Astrocyte of the spinal cord (primary cell): Measurements from ENCODE around the gene IL18RAP.

ENCODE experiments used
- DNase-seq: peaks from one replicate; pipeline ENCODE4 v3.0.0; 2011; ENCODE audit warnings: low read depth, low spot score
- H3K4me3 ChIP-seq: 2 replicates; pipeline ENCODE4 v1.5.1; 2011; ENCODE audit warnings: low read depth, mild to moderate bottlenecking, low read length, moderate library complexity
- CTCF ChIP-seq: IDR thresholded peaks from 2 replicates; pipeline ENCODE4 v1.5.1; 2012; ENCODE audit warnings: low read depth, mild to moderate bottlenecking, low read length, inconsistent platforms
- in situ Hi-C: cut with HindIII; loops from 2 replicates; pipeline ENCODE4 v1.10.0; 2017; ENCODE audit warnings: low sequenced_read_pairs

Gene IL18RAP

DNA sequence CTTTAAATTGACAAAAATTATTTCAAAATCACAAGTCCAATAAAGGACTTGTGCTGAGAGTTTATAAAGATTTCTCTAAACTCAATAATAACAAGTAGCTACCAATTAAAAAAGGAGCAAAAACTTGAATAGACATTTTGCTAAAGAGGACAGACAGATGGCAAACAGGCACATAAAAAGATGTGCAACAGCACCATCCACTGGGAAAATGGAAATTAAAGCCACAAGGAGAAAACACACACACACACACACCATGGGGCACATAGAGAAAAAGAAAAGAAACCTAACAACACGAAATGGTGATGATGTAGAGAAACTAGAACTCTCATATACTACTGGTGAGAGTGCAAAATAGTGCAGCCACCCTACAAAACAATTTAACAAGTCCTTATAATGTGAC lies 37.5 kb downstream of the IL18RAP start:
- in situ Hi-C loops, result no loop called here
- H3K4me3 ChIP-seq, result no peak overlapping the region
- no peak for TF ChIP-seq CTCF
- no peak for DNase-seq

DNA sequence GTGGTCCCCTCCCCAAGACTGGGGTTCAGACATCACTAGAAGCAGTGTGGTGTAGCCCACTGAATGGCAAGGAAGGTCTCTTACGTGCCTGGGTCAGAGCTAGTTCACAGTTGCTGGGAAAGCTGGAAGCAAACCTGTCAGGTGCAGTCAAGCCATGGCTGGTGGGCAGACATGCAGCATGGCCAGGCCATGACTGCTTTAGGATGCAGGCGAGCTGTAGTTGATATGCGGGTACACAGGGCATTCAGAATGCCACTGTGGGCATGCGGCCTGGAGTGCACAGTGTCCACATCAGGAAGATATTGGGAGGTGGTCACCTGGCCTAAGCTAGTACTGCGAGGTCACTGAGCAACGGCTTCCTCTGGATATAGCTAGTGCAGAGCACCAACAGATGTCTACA lies 38.2 kb downstream of the IL18RAP start:
- no peak for DNase-seq
- no peak for TF ChIP-seq CTCF
- no peak overlapping the region for H3K4me3 ChIP-seq
- in situ Hi-C loops, result no loop called here

- DNase-seq, result no peak
- no peak overlapping the region for H3K4me3 ChIP-seq
- in situ Hi-C loops, result no loop called here
- no peak for TF ChIP-seq CTCF
Measured at GRCh38 chr2:102463160-102463559, 40.2 kb downstream of the IL18RAP start.

DNA sequence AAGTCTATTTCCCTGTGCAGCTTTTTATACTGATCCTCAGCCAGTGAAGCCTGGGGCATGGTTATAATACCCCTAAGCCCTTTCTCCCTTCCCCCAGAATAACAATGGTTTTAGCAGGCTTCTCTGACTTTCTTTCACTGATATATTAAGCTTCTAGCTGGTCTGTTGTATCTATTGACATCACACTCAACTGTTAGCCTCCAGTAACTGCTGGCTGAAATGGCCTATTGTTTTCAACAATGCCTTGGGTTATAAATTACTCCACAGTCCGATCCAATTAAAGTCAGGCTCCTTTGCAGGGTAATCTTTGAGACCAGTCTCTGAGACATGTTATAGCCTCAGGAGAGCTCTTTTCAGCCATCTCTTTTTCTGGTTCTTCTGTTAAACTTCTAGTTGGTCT lies 47.2 kb downstream of the IL18RAP start:
- TF ChIP-seq CTCF, result no peak
- no peak for DNase-seq
- in situ Hi-C loops, result no loop called here
- H3K4me3 ChIP-seq, result no peak overlapping the region

- in situ Hi-C loops, result no loop called here
- DNase-seq, result peak; percentile 45
- TF ChIP-seq CTCF, result peak; percentile 85
- H3K4me3 ChIP-seq, result no peak within 1 kb of the TSS
Measured at GRCh38 chr2:102473020-102473419, 50.1 kb downstream of the IL18RAP start, which contains the start of gene SLC9A4. SLC9A4 (plus strand) TSS chr2:102473226; CDS start chr2:102473760, 534 bp downstream.

DNA sequence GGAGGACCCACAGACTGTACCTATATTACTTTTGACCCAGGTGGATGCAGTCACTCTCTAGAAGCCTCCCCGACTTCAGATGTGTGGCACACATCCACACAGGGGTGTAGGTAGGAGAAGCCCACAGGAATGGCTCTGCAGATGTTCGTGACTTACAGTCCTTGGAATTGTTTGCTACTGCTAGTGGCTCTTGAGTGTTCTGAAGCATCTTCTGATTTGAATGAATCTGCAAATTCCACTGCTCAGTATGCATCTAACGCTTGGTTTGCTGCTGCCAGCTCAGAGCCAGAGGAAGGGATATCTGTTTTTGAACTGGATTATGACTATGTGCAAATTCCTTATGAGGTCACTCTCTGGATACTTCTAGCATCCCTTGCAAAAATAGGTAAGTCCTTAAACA lies 50.7 kb downstream of the IL18RAP start:
- no peak overlapping the region for H3K4me3 ChIP-seq
- no peak for TF ChIP-seq CTCF
- in situ Hi-C loops, result no loop called here
- no peak for DNase-seq

DNA sequence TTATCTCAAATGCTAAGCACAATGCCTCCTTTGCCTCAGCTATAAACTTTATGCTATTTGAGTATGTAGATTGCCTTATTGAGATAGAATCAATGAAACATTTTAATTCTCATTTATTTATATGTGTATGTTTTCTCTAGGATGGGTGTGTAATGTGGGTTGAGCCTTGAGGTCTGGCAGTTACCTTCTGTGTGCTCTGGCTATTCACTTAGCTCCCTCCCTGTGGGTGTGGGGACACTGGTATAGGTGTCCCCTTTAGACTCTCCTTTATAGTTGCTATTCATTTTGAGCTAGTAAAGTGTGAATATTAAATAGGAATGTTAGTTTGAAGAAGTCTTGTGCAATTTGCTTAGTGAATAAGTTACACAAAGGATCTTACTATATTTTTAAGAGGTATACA lies 51.8 kb downstream of the IL18RAP start:
- in situ Hi-C loops, result no loop called here
- no peak for TF ChIP-seq CTCF
- no peak for DNase-seq
- no peak overlapping the region for H3K4me3 ChIP-seq
